Breast epithelium (tissue), 3 donors: ENCODE data around the gene ZSCAN32.

Experiments used
- POLR2A ChIP-seq: fragments of 450-650 bp; IDR thresholded peaks from one replicate; pipeline ENCODE4 v1.6.1; 2016; ENCODE audit warnings: antibody characterized with exemption, mild to moderate bottlenecking, moderate library complexity
- TF ChIP-seq, protein P1 (sequence below), 3 donors: fragments of 450-650 bp; IDR thresholded peaks; one replicate each; pipeline ENCODE4 v1.5.1; 2016 to 2017; ENCODE audit warnings: antibody characterized with exemption in 3 of 3, mild to moderate bottlenecking in 3 of 3, moderate library complexity in 3 of 3

- TF ChIP-seq, protein P1, sequence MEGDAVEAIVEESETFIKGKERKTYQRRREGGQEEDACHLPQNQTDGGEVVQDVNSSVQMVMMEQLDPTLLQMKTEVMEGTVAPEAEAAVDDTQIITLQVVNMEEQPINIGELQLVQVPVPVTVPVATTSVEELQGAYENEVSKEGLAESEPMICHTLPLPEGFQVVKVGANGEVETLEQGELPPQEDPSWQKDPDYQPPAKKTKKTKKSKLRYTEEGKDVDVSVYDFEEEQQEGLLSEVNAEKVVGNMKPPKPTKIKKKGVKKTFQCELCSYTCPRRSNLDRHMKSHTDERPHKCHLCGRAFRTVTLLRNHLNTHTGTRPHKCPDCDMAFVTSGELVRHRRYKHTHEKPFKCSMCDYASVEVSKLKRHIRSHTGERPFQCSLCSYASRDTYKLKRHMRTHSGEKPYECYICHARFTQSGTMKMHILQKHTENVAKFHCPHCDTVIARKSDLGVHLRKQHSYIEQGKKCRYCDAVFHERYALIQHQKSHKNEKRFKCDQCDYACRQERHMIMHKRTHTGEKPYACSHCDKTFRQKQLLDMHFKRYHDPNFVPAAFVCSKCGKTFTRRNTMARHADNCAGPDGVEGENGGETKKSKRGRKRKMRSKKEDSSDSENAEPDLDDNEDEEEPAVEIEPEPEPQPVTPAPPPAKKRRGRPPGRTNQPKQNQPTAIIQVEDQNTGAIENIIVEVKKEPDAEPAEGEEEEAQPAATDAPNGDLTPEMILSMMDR (IDR thresholded peaks at IDR 0.05) = no peak
- TF ChIP-seq POLR2A = no peak
Observed at GRCh38 chr16:3364774-3365427, 35.9 kb downstream of the ZSCAN32 start.
